SK-N-SH treated with all-trans-retinoic acid at 6 μM for 48 hours (cell line): Measurements from ENCODE around the gene NEURL1.

Experiments
- ATAC-seq: fragments of 200-7000 bp; cut with Tn5 transposase; 3 replicates; pipeline ENCODE4 v1.9.1; 2020; ENCODE audit warnings: mild to moderate bottlenecking, moderate library complexity
- ARNTL ChIP-seq: fragments of 450-650 bp; formaldehyde crosslinking; IDR thresholded peaks from 2 replicates; pipeline ENCODE4 v1.5.0; 2020; ENCODE audit warnings: low read depth, mild to moderate bottlenecking, moderate library complexity, borderline replicate concordance
- BACH2 ChIP-seq: fragments of 250-450 bp; sonication (Bioruptor Pico); IDR thresholded peaks from 2 replicates; pipeline ENCODE4 v1.9.0; 2021; ENCODE audit warnings: mild to moderate bottlenecking, borderline replicate concordance
- CSDC2 ChIP-seq: fragments of 250-450 bp; sonication (Bioruptor Pico); IDR thresholded peaks from 2 replicates; pipeline ENCODE4 v1.5.0; 2020; ENCODE audit warnings: mild to moderate bottlenecking, moderate library complexity
- ESRRG ChIP-seq: fragments of 250-450 bp; sonication (Bioruptor Pico); IDR thresholded peaks from 2 replicates; pipeline ENCODE4 v1.6.1; 2021; ENCODE audit warnings: mild to moderate bottlenecking
- ISL1 ChIP-seq: fragments of 250-450 bp; sonication (Bioruptor Pico); IDR thresholded peaks from 2 replicates; pipeline ENCODE4 v2.1.2; 2022; ENCODE audit warnings: mild to moderate bottlenecking, moderate library complexity
- OSR1 ChIP-seq: fragments of 250-450 bp; sonication (Bioruptor Pico); IDR thresholded peaks from 2 replicates; pipeline ENCODE4 v1.8.0; 2022; ENCODE audit warnings: moderate library complexity, mild to moderate bottlenecking, inconsistent platforms
- PPARA ChIP-seq: fragments of 250-450 bp; sonication (Bioruptor Pico); IDR thresholded peaks from 2 replicates; pipeline ENCODE4 v1.5.0; 2020; ENCODE audit warnings: mild to moderate bottlenecking, borderline replicate concordance
- SNAI2 ChIP-seq: fragments of 250-450 bp; sonication (Bioruptor Pico); IDR thresholded peaks from 2 replicates; pipeline ENCODE4 v1.5.0; 2020; ENCODE audit warnings: mild to moderate bottlenecking, moderate library complexity
- TCF4 ChIP-seq: fragments of 250-450 bp; sonication (Bioruptor Pico); IDR thresholded peaks from 2 replicates; pipeline ENCODE4 v1.8.0; 2021; ENCODE audit warnings: mild to moderate bottlenecking, moderate library complexity, borderline replicate concordance
- TOX ChIP-seq: fragments of 250-450 bp; sonication (Bioruptor Pico); IDR thresholded peaks from 2 replicates; pipeline ENCODE4 v1.8.0; 2021; ENCODE audit warnings: mild to moderate bottlenecking, moderate library complexity, borderline replicate concordance
- ZC3H10 ChIP-seq: fragments of 250-450 bp; sonication (Bioruptor Pico); IDR thresholded peaks from 2 replicates; pipeline ENCODE4 v1.5.1; 2021; ENCODE audit warnings: mild to moderate bottlenecking, moderate library complexity
- ZFP3 ChIP-seq: fragments of 250-450 bp; sonication (Bioruptor Pico); IDR thresholded peaks from 2 replicates; pipeline ENCODE4 v1.5.0; 2020; ENCODE audit warnings: mild to moderate bottlenecking, moderate library complexity
- ZNF8 ChIP-seq: fragments of 450-650 bp; formaldehyde crosslinking; IDR thresholded peaks from 2 replicates; pipeline ENCODE4 v1.5.0; 2020; ENCODE audit warnings: mild to moderate bottlenecking, moderate library complexity
- TF ChIP-seq, protein P1 (sequence below): fragments of 250-450 bp; sonication (Bioruptor Pico); IDR thresholded peaks from 2 replicates; pipeline ENCODE4 v1.8.0; 2021; ENCODE audit warnings: low read depth, mild to moderate bottlenecking, moderate library complexity, borderline replicate concordance
- TF ChIP-seq, protein P2 (sequence below): fragments of 250-450 bp; sonication (Bioruptor Pico); IDR thresholded peaks from 2 replicates; pipeline ENCODE4 v1.5.1; 2021; ENCODE audit warnings: mild to moderate bottlenecking, moderate library complexity
- TF ChIP-seq, protein P3 (sequence below): fragments of 250-450 bp; sonication (Bioruptor Pico); IDR thresholded peaks from 2 replicates; pipeline ENCODE4 v1.8.0; 2020; ENCODE audit warnings: mild to moderate bottlenecking, moderate library complexity, borderline replicate concordance
- TF ChIP-seq, protein P4 (sequence below): fragments of 250-450 bp; sonication (Bioruptor Pico); IDR thresholded peaks from 2 replicates; pipeline ENCODE4 v1.5.0; 2020; ENCODE audit warnings: mild to moderate bottlenecking, moderate library complexity
- TF ChIP-seq, protein P5 (sequence below): fragments of 250-450 bp; sonication (Bioruptor Pico); IDR thresholded peaks from 2 replicates; pipeline ENCODE4 v1.5.1; 2020; ENCODE audit warnings: low read depth, mild to moderate bottlenecking, moderate library complexity

Gene NEURL1

DNA sequence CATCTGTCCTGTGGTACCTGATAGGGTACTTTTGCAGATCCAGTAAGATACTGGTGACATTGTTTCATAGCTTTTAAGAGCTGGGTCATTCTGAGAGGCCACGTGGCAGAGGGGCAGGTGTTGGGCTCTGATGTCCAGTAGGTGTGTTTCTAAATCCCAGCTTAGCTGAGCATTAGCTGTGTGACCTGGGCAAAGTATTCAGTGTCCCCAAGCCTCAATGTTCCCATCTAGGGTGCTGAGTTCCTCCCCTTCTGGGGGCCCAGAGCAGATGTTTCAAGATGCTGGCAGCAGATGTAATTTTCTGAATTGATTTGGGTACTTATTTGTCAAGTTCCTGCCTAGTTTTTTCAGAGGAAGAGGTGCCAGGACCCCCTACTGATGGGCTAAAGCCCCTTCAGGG lies 52.9 kb downstream of the NEURL1 start (continued):
- TF ChIP-seq, protein P1, sequence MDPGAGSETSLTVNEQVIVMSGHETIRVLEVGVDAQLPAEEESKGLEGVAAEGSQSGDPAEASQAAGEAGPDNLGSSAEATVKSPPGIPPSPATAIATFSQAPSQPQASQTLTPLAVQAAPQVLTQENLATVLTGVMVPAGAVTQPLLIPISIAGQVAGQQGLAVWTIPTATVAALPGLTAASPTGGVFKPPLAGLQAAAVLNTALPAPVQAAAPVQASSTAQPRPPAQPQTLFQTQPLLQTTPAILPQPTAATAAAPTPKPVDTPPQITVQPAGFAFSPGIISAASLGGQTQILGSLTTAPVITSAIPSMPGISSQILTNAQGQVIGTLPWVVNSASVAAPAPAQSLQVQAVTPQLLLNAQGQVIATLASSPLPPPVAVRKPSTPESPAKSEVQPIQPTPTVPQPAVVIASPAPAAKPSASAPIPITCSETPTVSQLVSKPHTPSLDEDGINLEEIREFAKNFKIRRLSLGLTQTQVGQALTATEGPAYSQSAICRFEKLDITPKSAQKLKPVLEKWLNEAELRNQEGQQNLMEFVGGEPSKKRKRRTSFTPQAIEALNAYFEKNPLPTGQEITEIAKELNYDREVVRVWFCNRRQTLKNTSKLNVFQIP = no peak
- no peak for TF ChIP-seq CSDC2

DNA sequence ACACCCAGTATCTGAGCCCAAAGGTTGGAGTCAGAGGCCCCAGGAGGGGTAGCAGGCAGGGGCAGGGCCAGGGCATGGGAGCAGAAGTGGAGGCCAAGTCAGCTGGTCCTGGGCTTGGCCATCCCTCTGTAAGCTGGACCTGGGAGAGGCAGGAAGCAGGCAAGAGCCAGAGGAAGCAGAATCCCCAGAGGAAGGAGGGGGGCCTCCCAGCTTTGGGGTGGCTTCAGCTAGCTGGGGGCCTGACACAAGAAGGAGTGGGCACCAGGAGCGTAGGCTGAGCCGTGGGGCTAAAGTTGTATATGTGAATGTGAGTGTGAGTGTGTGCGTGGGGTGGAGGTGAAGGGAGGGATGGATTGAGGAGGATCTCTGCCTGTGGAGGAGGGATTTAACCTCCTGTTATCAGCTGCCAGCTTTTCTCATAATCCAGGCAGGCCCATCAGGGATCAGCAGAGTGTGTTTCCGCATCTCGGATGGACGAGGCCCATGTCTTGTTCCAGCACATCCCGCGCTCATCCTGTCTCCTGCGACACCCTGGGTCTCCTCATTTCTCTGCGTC lies 54.0 kb downstream of the NEURL1 start:
- TF ChIP-seq, protein P2, sequence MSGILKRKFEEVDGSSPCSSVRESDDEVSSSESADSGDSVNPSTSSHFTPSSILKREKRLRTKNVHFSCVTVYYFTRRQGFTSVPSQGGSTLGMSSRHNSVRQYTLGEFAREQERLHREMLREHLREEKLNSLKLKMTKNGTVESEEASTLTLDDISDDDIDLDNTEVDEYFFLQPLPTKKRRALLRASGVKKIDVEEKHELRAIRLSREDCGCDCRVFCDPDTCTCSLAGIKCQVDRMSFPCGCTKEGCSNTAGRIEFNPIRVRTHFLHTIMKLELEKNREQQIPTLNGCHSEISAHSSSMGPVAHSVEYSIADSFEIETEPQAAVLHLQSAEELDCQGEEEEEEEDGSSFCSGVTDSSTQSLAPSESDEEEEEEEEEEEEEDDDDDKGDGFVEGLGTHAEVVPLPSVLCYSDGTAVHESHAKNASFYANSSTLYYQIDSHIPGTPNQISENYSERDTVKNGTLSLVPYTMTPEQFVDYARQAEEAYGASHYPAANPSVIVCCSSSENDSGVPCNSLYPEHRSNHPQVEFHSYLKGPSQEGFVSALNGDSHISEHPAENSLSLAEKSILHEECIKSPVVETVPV (CRISPR knock-in tag) = no peak
- TF ChIP-seq PPARA (CRISPR knock-in tag) (no peak), OSR1 (CRISPR knock-in tag) (no peak), SNAI2 (CRISPR knock-in tag) (no peak), ESRRG (CRISPR knock-in tag) (no peak), TOX (CRISPR knock-in tag) (no peak), ZFP3 (CRISPR knock-in tag) (no peak), ZNF8 (no peak)
- TF ChIP-seq, protein P3, sequence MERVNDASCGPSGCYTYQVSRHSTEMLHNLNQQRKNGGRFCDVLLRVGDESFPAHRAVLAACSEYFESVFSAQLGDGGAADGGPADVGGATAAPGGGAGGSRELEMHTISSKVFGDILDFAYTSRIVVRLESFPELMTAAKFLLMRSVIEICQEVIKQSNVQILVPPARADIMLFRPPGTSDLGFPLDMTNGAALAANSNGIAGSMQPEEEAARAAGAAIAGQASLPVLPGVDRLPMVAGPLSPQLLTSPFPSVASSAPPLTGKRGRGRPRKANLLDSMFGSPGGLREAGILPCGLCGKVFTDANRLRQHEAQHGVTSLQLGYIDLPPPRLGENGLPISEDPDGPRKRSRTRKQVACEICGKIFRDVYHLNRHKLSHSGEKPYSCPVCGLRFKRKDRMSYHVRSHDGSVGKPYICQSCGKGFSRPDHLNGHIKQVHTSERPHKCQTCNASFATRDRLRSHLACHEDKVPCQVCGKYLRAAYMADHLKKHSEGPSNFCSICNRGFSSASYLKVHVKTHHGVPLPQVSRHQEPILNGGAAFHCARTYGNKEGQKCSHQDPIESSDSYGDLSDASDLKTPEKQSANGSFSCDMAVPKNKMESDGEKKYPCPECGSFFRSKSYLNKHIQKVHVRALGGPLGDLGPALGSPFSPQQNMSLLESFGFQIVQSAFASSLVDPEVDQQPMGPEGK (CRISPR knock-in tag) = no peak
- TF ChIP-seq, protein P1 = no peak
- no peak for ATAC-seq

DNA sequence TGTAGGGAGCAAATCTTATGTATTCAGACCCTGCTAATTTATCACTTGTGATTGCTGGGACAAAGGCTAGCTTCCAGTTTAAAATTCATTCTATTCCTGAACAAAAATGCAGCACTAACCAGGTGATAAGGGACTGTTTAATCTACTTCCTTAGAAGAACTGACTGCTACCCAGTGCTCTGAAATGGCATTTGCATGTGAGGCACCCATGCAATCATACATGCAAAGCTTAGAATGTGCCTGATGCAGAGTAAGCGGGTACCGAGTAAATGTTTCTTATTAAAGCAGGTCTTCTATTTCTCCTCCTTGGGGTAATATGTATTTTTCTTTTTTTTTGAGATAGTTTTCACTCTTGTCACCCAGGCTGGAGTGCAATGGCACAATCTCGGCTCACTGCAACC lies 54.5 kb downstream of the NEURL1 start:
- TF ChIP-seq ISL1 (CRISPR knock-in tag) (no peak), ZC3H10 (CRISPR knock-in tag) (no peak), BACH2 (CRISPR knock-in tag) (no peak), ARNTL (CRISPR knock-in tag) (no peak), CSDC2 (no peak), TCF4 (CRISPR knock-in tag) (no peak), TOX (CRISPR knock-in tag) (no peak)
- TF ChIP-seq, protein P4, sequence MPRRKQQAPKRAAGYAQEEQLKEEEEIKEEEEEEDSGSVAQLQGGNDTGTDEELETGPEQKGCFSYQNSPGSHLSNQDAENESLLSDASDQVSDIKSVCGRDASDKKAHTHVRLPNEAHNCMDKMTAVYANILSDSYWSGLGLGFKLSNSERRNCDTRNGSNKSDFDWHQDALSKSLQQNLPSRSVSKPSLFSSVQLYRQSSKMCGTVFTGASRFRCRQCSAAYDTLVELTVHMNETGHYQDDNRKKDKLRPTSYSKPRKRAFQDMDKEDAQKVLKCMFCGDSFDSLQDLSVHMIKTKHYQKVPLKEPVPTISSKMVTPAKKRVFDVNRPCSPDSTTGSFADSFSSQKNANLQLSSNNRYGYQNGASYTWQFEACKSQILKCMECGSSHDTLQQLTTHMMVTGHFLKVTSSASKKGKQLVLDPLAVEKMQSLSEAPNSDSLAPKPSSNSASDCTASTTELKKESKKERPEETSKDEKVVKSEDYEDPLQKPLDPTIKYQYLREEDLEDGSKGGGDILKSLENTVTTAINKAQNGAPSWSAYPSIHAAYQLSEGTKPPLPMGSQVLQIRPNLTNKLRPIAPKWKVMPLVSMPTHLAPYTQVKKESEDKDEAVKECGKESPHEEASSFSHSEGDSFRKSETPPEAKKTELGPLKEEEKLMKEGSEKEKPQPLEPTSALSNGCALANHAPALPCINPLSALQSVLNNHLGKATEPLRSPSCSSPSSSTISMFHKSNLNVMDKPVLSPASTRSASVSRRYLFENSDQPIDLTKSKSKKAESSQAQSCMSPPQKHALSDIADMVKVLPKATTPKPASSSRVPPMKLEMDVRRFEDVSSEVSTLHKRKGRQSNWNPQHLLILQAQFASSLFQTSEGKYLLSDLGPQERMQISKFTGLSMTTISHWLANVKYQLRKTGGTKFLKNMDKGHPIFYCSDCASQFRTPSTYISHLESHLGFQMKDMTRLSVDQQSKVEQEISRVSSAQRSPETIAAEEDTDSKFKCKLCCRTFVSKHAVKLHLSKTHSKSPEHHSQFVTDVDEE (CRISPR knock-in tag) = no peak
- TF ChIP-seq, protein P5, sequence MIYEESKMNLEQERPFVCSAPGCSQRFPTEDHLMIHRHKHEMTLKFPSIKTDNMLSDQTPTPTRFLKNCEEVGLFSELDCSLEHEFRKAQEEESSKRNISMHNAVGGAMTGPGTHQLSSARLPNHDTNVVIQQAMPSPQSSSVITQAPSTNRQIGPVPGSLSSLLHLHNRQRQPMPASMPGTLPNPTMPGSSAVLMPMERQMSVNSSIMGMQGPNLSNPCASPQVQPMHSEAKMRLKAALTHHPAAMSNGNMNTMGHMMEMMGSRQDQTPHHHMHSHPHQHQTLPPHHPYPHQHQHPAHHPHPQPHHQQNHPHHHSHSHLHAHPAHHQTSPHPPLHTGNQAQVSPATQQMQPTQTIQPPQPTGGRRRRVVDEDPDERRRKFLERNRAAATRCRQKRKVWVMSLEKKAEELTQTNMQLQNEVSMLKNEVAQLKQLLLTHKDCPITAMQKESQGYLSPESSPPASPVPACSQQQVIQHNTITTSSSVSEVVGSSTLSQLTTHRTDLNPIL (CRISPR knock-in tag) = no peak
- TF ChIP-seq, protein P1 = no peak
- TF ChIP-seq, protein P3 (CRISPR knock-in tag) = no peak
- no peak for ATAC-seq
